Astrocyte (in vitro differentiated cells and primary cell): ENCODE data around the gene AIFM1.

ENCODE experiments used
- EZH2 ChIP-seq: IDR thresholded peaks from 2 replicates; pipeline ENCODE4 v1.6.1; 2012; ENCODE audit warnings: mild to moderate bottlenecking, low read length, inconsistent platforms; ENCODE audit not compliant: insufficient read depth
- TF ChIP-seq, protein P1 (sequence below): IDR thresholded peaks from 2 replicates; pipeline ENCODE4 v1.5.1; 2011; ENCODE audit warnings: low read depth, mild to moderate bottlenecking, inconsistent platforms, low read length, moderate library complexity; ENCODE audit not compliant: insufficient read depth

DNA sequence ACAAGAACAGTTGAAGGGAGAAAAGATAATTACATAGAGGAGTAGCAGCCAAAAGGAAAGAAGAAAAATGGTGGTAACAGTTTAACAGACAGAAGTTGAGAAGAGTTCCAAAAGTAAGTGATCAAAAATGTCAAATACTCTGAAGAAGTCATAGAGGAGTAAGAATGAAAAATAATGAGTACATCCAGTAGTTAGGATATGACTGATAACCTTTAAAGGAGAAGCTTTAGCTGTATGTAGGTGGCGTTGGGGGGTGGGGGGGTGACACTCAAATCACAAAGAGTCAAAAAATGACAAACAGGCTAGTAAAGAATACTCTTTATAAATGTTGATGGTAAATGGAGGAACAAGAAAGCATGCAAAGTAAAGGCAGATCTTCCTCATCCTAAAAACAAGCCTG, 46.7 kb upstream of the AIFM1 start:
- TF ChIP-seq, protein P1, sequence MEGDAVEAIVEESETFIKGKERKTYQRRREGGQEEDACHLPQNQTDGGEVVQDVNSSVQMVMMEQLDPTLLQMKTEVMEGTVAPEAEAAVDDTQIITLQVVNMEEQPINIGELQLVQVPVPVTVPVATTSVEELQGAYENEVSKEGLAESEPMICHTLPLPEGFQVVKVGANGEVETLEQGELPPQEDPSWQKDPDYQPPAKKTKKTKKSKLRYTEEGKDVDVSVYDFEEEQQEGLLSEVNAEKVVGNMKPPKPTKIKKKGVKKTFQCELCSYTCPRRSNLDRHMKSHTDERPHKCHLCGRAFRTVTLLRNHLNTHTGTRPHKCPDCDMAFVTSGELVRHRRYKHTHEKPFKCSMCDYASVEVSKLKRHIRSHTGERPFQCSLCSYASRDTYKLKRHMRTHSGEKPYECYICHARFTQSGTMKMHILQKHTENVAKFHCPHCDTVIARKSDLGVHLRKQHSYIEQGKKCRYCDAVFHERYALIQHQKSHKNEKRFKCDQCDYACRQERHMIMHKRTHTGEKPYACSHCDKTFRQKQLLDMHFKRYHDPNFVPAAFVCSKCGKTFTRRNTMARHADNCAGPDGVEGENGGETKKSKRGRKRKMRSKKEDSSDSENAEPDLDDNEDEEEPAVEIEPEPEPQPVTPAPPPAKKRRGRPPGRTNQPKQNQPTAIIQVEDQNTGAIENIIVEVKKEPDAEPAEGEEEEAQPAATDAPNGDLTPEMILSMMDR = no peak
- TF ChIP-seq EZH2 = no peak
